ENCODE measurements around the gene PTGIS.
A peak's percentile ranks its signal among the peaks of the same experiment; 100 is the strongest.
"Not testable (repeated sequence)": the region's sequence is repeated elsewhere in the genome, so short reads cannot be mapped to it uniquely, and the experiment has no call there.

The PTGIS gene

GRCh38 chr20:49567421-49568277 is at the start of gene PTGIS:
TSS of gene PTGIS (minus strand) at chr20:49568137. CDS start at chr20:49568116, 21 bp downstream.
- TF ChIP-seq CTCF (IDR thresholded peaks at IDR 0.05; ENCODE audit: low read depth, low read length, missing control alignments), result no peak
- peak within 1 kb of the TSS; percentile 69 for H3K4me3 ChIP-seq (replicated peaks; ENCODE audit: low read depth, low read length)

GRCh38 chr20:49617394-49617793 is 49.5 kb upstream of the PTGIS start:
- not testable (repeated sequence) for DNase-seq (ENCODE audit: extremely low read depth, low read depth); H3K4me3 ChIP-seq (replicated peaks; ENCODE audit: low read depth, low read length)

More at GRCh38 chr20:49567421-49568277, at the start of gene PTGIS:
- no peak for DNase-seq (ENCODE audit: extremely low read depth, low read depth)

GRCh38 chr20:49616154-49617007 is 48.4 kb upstream of the PTGIS start:
- DNase-seq (ENCODE audit: extremely low read depth, low read depth), result no peak
- TF ChIP-seq CTCF (IDR thresholded peaks at IDR 0.05; ENCODE audit: low read depth, low read length, missing control alignments), result no peak
- H3K4me3 ChIP-seq (replicated peaks; ENCODE audit: low read depth, low read length), result no peak overlapping the region

GRCh38 chr20:49615401-49616153 is 47.6 kb upstream of the PTGIS start:
- H3K4me3 ChIP-seq (replicated peaks; ENCODE audit: low read depth, low read length), result no peak overlapping the region
- no peak for DNase-seq (ENCODE audit: extremely low read depth, low read depth)
- TF ChIP-seq CTCF (IDR thresholded peaks at IDR 0.05; ENCODE audit: low read depth, low read length, missing control alignments), result no peak

GRCh38 chr20:49615051-49615400 is 47.1 kb upstream of the PTGIS start:
- DNase-seq (ENCODE audit: extremely low read depth, low read depth); H3K4me3 ChIP-seq (replicated peaks; ENCODE audit: low read depth, low read length): not testable (repeated sequence)

- no peak for TF ChIP-seq CTCF (IDR thresholded peaks at IDR 0.05; ENCODE audit: low read depth, low read length, missing control alignments)
- DNase-seq (ENCODE audit: extremely low read depth, low read depth), result no peak
- no peak overlapping the region for H3K4me3 ChIP-seq (replicated peaks; ENCODE audit: low read depth, low read length)
Observed at GRCh38 chr20:49614338-49615050, 46.6 kb upstream of the PTGIS start.

- no peak for DNase-seq (ENCODE audit: extremely low read depth, low read depth)
- TF ChIP-seq CTCF (IDR thresholded peaks at IDR 0.05; ENCODE audit: low read depth, low read length, missing control alignments), result no peak
- H3K4me3 ChIP-seq (replicated peaks; ENCODE audit: low read depth, low read length), result no peak overlapping the region
Observed at GRCh38 chr20:49612127-49612738, 44.3 kb upstream of the PTGIS start.

- DNase-seq (ENCODE audit: extremely low read depth, low read depth); H3K4me3 ChIP-seq (replicated peaks; ENCODE audit: low read depth, low read length): not testable (repeated sequence)
Observed at GRCh38 chr20:49611539-49612126, 43.7 kb upstream of the PTGIS start.

Measured in HFF-Myc (cell line).